Upper lobe of right lung (tissue), 1 donor: Measurements from ENCODE around the gene MT1M. TPM values are rescaled to one million over a fixed set of nuclear protein-coding genes. Genes with fewer than 3 reads are reported as not detected.

Experiments used
- ATAC-seq: fragments of 200-7000 bp; cut with Tn5 transposase; one replicate; pipeline ENCODE4 v1.9.1; 2020; ENCODE audit warnings: mild to moderate bottlenecking, moderate library complexity
- DNase-seq: peaks from one replicate; pipeline ENCODE4 v3.0.0-alpha.2; 2020
- H3K27ac ChIP-seq: fragments of 200-600 bp; one replicate; pipeline ENCODE4 v1.8.0; 2022
- H3K27me3 ChIP-seq: fragments of 200-600 bp; one replicate; pipeline ENCODE4 v1.8.0; 2022; ENCODE audit warnings: mild to moderate bottlenecking
- H3K36me3 ChIP-seq: fragments of 200-600 bp; one replicate; pipeline ENCODE4 v1.8.0; 2022
- H3K4me1 ChIP-seq: fragments of 200-600 bp; one replicate; pipeline ENCODE4 v1.8.0; 2022
- H3K4me3 ChIP-seq: fragments of 200-600 bp; one replicate; pipeline ENCODE4 v1.8.0; 2022; ENCODE audit warnings: mild to moderate bottlenecking
- H3K9me3 ChIP-seq: fragments of 200-600 bp; one replicate; pipeline ENCODE4 v1.8.0; 2022
- CTCF ChIP-seq: fragments of 200-600 bp; IDR thresholded peaks from one replicate; pipeline ENCODE4 v1.8.0; 2022; ENCODE audit warnings: antibody characterized with exemption
- intact Hi-C: fragments of 100-400 bp; cut with DNase I; formaldehyde crosslinking; loops from one replicate; pipeline ENCODE4 v1.11.0; 2022
- total RNA-seq: library from RNA; stranded (reverse); fragmentation: NEBNext Ultra II Directional; extraction: Animal tissue kit (Norgen Biotek cat#: 25700); gene quantifications from one replicate; pipeline ENCODE4 v1.2.1, GENCODE V29; 2021
- donor health status: DM: no; HTN: yes; CAD: no; lungs with severe emphysema.

Gene MT1M
- total RNA-seq, 1 donor from 2014 or later: 40.3 TPM

DNA sequence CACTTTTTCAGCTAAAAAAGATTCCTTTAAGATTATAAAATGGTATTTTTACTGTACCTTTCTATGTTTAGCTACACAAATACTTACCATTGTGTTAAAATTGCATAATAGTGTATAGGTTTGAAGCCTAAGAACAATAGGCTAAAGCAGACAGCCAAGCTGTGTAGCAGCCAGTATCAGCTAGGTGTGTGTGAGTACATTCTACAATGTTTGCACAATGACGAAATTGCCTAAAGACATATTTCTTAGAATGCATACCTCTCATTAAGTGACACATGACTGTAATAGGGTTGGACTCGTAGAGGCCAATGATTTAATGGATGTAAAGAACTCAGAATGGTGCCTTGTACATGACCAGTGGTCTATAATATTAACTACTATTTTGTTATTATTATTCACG is 17.4 kb downstream of the MT1M start:
- DNase-seq: no peak
- no peaks in the 10 kb centered on the region for H3K4me1 ChIP-seq
- no peak for TF ChIP-seq CTCF
- H3K36me3 ChIP-seq: no peaks in the 10 kb centered on the region
- no peak overlapping the region for H3K27ac ChIP-seq
- H3K9me3 ChIP-seq: no peaks in the 10 kb centered on the region
- H3K4me3 ChIP-seq: no peak overlapping the region
- intact Hi-C loops: no loop called here
- H3K27me3 ChIP-seq: peaks cover 26% of the 10 kb centered on the region
- no peak for ATAC-seq

GRCh38 chr16:56651586-56651985 is 19.1 kb downstream of the MT1M start, which contains the start of gene MT1B:
Gene MT1B, plus strand, starts transcription at chr16:56651886. Its CDS starts 68 bp downstream, at chr16:56651954.
- DNase-seq (no peak), ATAC-seq (peak; percentile 17)
- TF ChIP-seq CTCF: no peak
- intact Hi-C loops: no loop called here
- H3K4me3 ChIP-seq: no peak within 1 kb of the TSS
- no peaks in the 10 kb centered on the region for H3K4me1 ChIP-seq
- no peak within 1 kb of the TSS for H3K27ac ChIP-seq
- no peaks in the 10 kb centered on the region for H3K9me3 ChIP-seq
- H3K36me3 ChIP-seq: no peaks in the 10 kb centered on the region
- peaks cover 25% of the 10 kb centered on the region for H3K27me3 ChIP-seq

- ATAC-seq (no peak), DNase-seq (no peak)
- H3K27me3 ChIP-seq: peaks cover 16% of the 10 kb centered on the region
- no peaks in the 10 kb centered on the region for H3K36me3 ChIP-seq
- TF ChIP-seq CTCF: no peak
- no peaks in the 10 kb centered on the region for H3K9me3 ChIP-seq
- intact Hi-C loops: no loop called here
- H3K4me3 ChIP-seq: no peak overlapping the region
- H3K27ac ChIP-seq: no peak overlapping the region
- no peaks in the 10 kb centered on the region for H3K4me1 ChIP-seq
These were observed 20.1 kb downstream of the MT1M start for GRCh38 chr16:56652600-56652999.

DNA sequence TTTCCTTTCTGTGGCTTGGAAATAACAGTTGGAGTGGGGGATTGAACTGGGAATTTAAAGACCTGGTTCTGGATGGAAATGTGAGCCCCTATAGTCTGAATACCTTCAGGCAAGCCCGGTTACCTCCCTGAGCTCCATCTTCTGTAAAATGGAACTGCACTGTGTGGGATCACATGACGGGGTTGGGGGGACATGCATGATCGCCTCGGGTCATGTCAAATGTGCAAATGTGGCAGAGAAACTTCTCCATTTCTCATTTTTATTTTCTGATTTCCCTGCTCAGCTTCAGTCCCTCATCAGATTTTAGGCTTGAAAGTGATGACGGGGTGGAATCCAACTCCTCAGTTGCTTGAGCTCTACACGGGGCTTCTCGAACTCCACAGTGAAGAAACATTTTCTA is 20.8 kb downstream of the MT1M start:
- Histone ChIP-seq H3K36me3 (no peaks in the 10 kb centered on the region), H3K4me1 (peaks cover 5% of the 10 kb centered on the region), H3K27ac (no peak overlapping the region), H3K27me3 (peaks cover 10% of the 10 kb centered on the region), H3K4me3 (no peak overlapping the region), H3K9me3 (no peaks in the 10 kb centered on the region)
- intact Hi-C loops: no loop called here
- no peak for DNase-seq
- ATAC-seq: no peak
- TF ChIP-seq CTCF: no peak

- no peaks in the 10 kb centered on the region for H3K36me3 ChIP-seq
- H3K27me3 ChIP-seq: peaks cover 1% of the 10 kb centered on the region
- peak within 1 kb of the TSS; percentile 59 for H3K4me3 ChIP-seq
- peak; percentile 9 for TF ChIP-seq CTCF
- ATAC-seq (peak; percentile 96), DNase-seq (peak; percentile 96)
- intact Hi-C loops: no loop called here
- peak within 1 kb of the TSS; percentile 71 for H3K27ac ChIP-seq
- no peaks in the 10 kb centered on the region for H3K9me3 ChIP-seq
- peaks cover 9% of the 10 kb centered on the region for H3K4me1 ChIP-seq
These were observed 25.3 kb downstream of the MT1M start, which contains the start of gene MT1F for GRCh38 chr16:56657555-56658326. Gene MT1F, plus strand, starts transcription at chr16:56657959. Its CDS starts 100 bp downstream, at chr16:56658059.
